Stimulated activated CD4-positive, alpha-beta T cell treated with anti-CD3 and anti-CD28 coated beads, Interleukin-4, amount 100 ng/mL, for 4 hours (primary cell): ENCODE measurements around the gene PRKAG2.
"Not testable (repeated sequence)": the region's sequence is repeated elsewhere in the genome, so short reads cannot be mapped to it uniquely, and the experiment has no call there.

Source experiments
- DNase-seq, 2 experiments: peaks; one replicate each; pipeline ENCODE4 v3.0.0-alpha.2; 2020

PRKAG2 gene

GRCh38 chr7:151568956-151569940 lies 307.7 kb downstream of the PRKAG2 start:
- DNase-seq = no peak

DNA sequence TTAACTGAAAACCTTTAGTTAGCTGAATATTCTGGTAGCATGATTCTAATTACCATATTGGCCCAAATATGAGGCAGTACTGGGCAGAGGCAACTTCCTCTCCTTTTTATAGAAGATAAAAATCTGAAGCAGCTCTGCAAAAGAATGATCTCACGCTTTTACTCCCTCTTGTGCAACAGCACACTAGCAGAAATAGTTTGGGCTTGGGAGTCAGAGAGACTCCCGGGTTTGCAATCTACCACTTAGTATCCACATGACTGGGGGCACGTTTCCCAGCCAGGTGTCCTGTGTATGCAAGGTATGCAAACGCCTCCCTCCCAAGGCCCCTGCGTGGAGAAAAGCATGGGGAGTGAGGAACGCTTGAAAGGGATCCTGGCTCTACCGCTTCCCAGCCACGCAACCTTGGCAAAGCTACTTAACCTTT lies 310.0 kb downstream of the PRKAG2 start:
- no peak for DNase-seq

- DNase-seq = no peak
These were observed 311.4 kb downstream of the PRKAG2 start for GRCh38 chr7:151565541-151565940.

GRCh38 chr7:151560243-151560642 lies 316.7 kb downstream of the PRKAG2 start:
- DNase-seq = no peak

- DNase-seq = no peak
These were observed 317.2 kb downstream of the PRKAG2 start for GRCh38 chr7:151559557-151560183.

DNA sequence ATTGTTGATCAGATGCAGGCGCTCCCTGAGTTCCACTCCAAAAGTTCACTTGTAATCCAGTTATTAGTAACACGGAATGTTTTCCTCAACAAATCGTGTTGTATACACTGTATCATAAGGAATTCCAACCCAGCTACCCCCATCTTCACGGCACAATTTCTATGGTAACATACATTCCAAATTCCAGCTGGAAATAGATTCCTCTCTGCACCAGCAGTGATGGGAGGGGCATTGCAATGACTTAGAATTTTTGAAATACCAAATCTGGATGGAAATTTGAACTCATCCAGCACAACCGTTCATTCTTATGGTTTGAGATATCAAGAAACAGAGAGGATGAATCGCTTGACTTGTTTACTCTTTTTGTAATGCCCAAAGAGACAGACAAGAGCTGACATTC lies 318.3 kb downstream of the PRKAG2 start:
- DNase-seq = no peak

- DNase-seq = no peak
These were observed 320.3 kb downstream of the PRKAG2 start for GRCh38 chr7:151556592-151556991.

GRCh38 chr7:151553356-151553755 lies 323.6 kb downstream of the PRKAG2 start:
- DNase-seq = no peak

DNA sequence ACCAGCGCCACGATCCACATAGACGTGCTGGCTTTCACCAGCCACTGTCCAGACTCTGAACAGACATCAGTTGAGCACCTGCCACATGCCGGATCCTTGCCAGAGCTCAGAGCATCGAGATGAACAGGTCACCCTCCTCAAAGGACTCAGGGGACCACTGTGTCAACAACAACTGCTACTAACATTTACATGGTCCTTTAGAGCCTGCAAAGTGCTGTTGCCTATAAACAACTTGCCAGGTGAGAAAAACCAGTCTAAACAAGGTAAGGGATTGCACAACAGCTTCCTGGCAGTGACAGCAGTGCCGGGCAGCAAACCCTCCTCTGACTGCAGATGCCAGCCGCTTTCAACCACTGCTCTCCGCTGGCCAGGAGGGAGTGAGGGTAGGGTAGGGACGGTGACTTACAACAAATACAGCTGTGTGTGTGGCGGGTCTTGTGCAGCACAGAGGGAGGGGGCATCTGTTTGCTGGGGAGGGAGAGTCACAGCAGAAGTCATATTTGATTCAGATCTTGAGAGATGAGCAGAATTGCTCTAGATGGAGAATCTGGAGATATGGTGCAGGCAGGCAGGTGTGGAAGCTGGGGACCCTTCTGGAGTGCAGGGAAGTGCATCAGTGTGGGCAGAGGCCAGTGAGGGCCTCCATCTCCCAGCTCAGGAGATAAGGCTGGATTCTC lies 324.4 kb downstream of the PRKAG2 start:
- DNase-seq = no peak

DNA sequence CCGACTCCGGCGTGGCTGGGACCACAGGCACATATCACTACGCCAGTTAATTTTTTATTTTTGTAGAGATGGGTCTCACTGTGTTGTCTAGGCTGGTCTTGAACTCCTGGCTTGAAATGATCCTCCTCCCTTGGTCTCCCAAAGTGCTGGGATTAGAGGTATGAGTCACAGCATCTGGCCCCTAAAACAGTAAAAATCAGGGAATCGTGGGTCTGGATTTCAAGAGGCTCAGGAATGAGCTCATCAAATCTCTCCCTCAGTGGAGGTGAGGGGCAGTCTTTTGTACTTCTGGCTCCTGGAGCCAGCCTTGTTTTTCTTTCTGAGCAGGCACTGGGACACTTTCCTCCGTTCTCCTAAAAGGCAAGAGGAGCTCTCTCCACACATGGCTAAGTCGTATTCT lies 325.1 kb downstream of the PRKAG2 start:
- DNase-seq = no peak

DNA sequence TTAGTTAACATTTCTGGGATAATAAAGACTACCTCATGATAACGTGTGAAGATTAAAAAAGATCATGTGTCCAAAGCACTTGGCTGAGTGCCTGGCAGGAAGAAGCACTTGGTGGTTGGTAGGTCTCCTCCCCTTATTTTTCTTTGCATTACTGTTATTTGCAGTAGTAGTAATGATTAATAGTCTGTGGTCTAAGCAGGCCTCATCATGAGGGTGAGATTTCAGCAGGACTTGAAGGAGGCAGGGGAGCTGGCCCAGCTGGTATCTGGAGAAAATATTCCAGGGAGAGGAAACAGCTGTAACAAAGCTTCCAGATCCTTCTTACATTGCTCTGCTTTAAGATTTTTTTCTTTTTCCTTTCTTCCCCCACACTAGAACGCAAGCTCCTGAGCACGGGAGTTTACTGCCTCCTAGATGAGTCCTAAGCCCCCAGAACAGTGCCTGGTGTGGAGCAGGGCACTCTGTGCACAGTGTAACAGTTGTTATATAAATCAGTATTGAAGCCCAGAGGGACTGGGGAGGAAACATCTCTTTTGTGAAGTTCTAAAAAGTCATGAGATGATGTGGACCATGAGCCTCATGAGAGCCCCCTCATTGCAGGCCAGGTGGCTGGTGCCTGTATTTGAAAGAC lies 326.1 kb downstream of the PRKAG2 start:
- no peak for DNase-seq

GRCh38 chr7:151549644-151550043 lies 327.3 kb downstream of the PRKAG2 start:
- no peak for DNase-seq

DNA sequence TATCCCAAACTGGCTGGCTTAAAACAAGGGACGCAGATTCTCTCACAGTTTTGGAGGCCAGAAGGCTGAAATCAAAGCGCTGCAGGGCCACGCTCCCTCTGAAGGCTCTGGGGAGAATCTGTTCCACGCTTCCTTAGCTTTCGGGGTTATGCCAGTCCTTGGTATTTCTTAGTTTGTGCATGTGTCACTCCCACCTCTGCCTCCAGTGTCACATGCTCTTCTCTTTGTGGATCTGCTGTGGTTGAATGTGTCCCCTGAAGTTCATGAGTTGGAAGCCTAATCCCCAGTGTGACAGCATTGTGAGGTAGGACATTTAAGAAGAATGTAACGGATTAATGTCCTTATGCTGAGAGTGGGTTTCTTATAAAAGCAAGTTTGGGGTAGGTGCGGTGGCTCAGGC lies 327.8 kb downstream of the PRKAG2 start:
- no peak for DNase-seq

- no peak for DNase-seq
These were observed 332.7 kb downstream of the PRKAG2 start for GRCh38 chr7:151544183-151544582.

GRCh38 chr7:151542606-151543130 lies 334.2 kb downstream of the PRKAG2 start:
- DNase-seq = no peak

DNA sequence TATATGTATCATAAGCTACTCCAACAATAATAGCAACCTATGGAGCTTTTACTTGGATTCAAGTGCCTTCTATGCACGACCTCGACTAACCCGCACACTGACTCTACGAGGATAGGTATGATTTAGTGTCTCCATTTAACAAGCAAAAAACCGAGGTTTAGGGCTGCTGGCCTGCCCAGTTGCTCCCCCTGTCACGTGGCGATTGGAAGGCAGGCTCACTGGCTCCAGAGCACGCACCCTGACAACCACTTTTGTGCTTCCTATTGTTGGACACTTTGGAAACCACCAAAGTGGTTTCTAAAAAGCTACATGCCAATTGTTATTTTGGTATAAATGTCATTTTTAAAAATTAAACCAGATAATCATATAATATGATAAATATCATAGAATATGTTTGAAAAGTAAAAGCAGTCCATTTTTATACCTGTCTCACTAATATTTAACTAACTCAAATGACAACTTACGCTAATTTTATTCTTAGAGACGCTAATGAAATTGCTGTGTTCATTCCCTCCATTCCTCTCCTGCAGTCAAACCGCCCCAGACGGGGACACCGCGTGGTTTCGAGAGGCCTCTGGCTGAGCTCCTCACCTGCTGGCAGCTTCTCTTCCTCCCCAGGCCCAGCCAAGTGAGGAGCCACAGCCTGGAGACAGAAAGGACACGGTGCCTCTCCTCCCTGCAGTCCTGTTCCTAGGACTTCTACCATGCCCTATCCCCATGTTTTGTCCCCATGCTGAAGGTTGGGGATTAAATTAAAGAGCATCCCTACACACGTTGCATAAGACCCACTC lies 335.0 kb downstream of the PRKAG2 start:
- DNase-seq = no peak

- DNase-seq = no peak
These were observed 336.8 kb downstream of the PRKAG2 start for GRCh38 chr7:151540146-151540545.

DNA sequence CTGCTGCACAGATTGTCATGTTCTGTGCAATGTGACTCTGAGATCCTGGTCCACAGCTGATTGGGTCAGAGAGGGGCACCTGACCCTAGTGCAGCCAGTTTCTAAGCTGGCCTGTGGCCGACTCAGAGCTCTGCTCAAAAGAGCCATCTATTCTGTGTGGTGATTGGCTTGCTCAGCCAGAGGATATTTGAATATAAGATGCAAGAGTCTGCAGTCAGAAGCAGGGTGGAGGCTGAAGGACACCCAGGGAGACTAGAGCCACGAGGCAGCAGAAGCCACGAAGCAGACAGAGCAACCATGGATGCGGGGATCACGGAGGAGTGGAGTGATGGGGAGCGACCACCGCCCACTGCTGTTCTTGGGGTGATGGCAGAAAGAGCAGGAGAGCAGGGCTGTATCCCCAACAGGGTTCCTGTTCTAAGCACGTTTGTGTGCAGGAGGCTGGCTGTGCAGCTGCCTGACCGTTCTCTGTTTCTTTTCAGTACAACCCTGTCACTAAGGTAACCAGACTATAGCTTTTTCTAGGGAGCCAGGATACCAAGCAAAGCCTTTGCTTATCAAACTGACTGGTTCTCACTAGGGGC lies 337.7 kb downstream of the PRKAG2 start:
- DNase-seq = no peak

GRCh38 chr7:151537818-151538561 lies 338.9 kb downstream of the PRKAG2 start:
- no peak for DNase-seq

DNA sequence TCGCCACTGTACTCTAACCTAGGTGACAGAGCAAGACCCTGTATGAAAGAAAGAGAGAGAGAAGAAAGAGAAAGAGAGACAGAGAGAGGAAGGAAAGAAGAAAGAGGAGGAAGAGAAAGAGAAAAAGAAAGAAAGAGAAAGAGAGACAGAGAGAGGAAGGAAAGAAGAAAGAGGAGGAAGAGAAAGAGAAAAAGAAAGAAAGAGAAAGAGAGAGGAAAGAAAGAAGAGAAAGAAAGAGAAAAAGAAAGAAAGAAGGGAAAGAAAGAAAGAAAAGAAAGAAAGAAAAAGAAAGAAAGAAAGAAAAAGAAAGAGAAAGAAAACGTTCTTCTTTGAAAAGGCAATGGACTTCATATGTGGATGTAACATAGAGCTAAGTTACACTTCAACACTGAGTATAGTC lies 340.7 kb downstream of the PRKAG2 start:
- DNase-seq = not testable (repeated sequence)

DNA sequence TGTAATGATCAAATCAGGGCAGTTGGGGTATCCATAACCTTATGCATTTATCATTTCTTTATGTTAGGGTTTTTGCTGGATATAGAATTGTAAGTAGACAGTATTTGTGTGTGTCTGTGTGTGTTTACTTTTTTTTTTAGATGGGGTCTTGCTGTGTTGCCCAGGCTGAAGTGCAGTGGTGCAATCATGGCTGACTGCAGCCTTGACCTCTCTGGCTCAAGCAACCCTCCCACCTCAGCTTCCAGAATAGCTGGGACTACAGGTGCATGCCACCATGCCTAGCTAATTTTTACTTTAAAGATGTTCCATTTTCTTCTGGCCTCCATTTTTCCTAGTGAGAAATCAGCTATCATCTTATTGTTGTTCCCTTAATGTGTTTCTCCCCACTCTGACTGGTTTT lies 347.1 kb downstream of the PRKAG2 start:
- no peak for DNase-seq
